Transverse colon (tissue), 3 donors: ENCODE results near the gene HDHD3.

Source experiments
- CTCF ChIP-seq, 5 experiments: fragments of 200-600 bp in 3 of 5; fragments of 450-650 bp in 2 of 5; sonication (generic) in 3 of 5; IDR thresholded peaks; 1 replicate in 2 of 5; 2 replicates in 3 of 5; pipeline ENCODE4 v1.5.1; 2016 to 2017; ENCODE audit warnings: antibody characterized with exemption in 5 of 5, inconsistent platforms in 3 of 5, mild to moderate bottlenecking in 2 of 5, moderate library complexity in 1 of 5
- EP300 ChIP-seq: sonication (generic); formaldehyde crosslinking; IDR thresholded peaks from one replicate; pipeline ENCODE4 v1.6.1; 2017; ENCODE audit warnings: antibody characterized with exemption, low read depth
- POLR2A ChIP-seq: fragments of 450-650 bp; IDR thresholded peaks from one replicate; pipeline ENCODE4 v1.6.1; 2016; ENCODE audit warnings: antibody characterized with exemption, mild to moderate bottlenecking, moderate library complexity

DNA sequence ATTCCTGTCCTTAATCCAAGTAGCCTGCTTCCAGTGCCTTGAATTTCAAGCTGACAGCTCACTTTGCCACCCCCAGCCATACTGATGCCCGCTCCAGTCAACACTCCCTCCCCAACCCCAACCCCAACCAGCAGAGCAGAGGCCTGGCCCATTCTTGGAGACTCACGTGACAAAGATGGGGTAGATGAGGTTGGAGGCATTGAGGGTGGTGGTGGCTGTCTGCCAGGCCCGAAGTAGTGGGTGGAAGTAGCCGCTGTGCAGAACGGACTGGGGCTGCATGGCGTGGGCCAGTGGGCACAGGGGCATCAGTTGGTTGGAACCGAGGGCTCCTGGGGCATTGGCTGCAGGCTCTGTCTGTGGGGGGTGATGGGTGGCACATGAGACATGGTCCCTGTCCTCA lies 16.5 kb upstream of the HDHD3 start:
- TF ChIP-seq CTCF (IDR thresholded peaks at IDR 0.05) (no peak), EP300 (no peak), POLR2A (no peak)
